ENCODE measurements around the gene KNDC1. TPM values are rescaled to one million over a fixed set of nuclear protein-coding genes. Genes with fewer than 3 reads are reported as not detected.
A peak's percentile ranks its signal among the peaks of the same experiment; 100 is the strongest.
"Not testable (repeated sequence)": the region's sequence is repeated elsewhere in the genome, so short reads cannot be mapped to it uniquely, and the experiment has no call there.

Gene KNDC1
- total RNA-seq, 1 donor from 2014 or later: 20.3 TPM

- no peak overlapping the region for H3K4me3 Mint-ChIP-seq
- H3K4me1 Mint-ChIP-seq: peaks cover 8% of the 10 kb centered on the region
- no peaks in the 10 kb centered on the region for H3K9me3 Mint-ChIP-seq
- DNase-seq (ENCODE audit: low spot score in 2 of 2, unreplicated experiment in 2 of 2): no peak
- TF ChIP-seq CTCF (IDR thresholded peaks at IDR 0.05; ENCODE audit: unreplicated experiment): no peak
- no peaks in the 10 kb centered on the region for H3K36me3 Mint-ChIP-seq
- H3K27ac Mint-ChIP-seq: no peak overlapping the region
- H3K27me3 Mint-ChIP-seq (ENCODE audit: low read depth): peaks cover 47% of the 10 kb centered on the region
These were observed 58.0 kb downstream of the KNDC1 start for GRCh38 chr10:133217800-133218589.

GRCh38 chr10:133218891-133219290 is 58.9 kb downstream of the KNDC1 start:
- no peak overlapping the region for H3K27ac Mint-ChIP-seq
- H3K4me3 Mint-ChIP-seq: no peak overlapping the region
- peaks cover 8% of the 10 kb centered on the region for H3K4me1 Mint-ChIP-seq
- H3K9me3 Mint-ChIP-seq: no peaks in the 10 kb centered on the region
- H3K27me3 Mint-ChIP-seq (ENCODE audit: low read depth): peaks cover 50% of the 10 kb centered on the region
- H3K36me3 Mint-ChIP-seq: no peaks in the 10 kb centered on the region
- DNase-seq (ENCODE audit: low spot score in 2 of 2, unreplicated experiment in 2 of 2): no peak
- no peak for TF ChIP-seq CTCF (IDR thresholded peaks at IDR 0.05; ENCODE audit: unreplicated experiment)

GRCh38 chr10:133219782-133220181 is 59.8 kb downstream of the KNDC1 start:
- Mint-ChIP-seq H3K4me1 (peaks cover 10% of the 10 kb centered on the region), H3K36me3 (no peaks in the 10 kb centered on the region), H3K27me3 (ENCODE audit: low read depth) (peaks cover 58% of the 10 kb centered on the region), H3K4me3 (peak overlapping the region; percentile 58), H3K9me3 (no peaks in the 10 kb centered on the region), H3K27ac (no peak overlapping the region)
- no peak for DNase-seq (ENCODE audit: low spot score in 2 of 2, unreplicated experiment in 2 of 2)
- no peak for TF ChIP-seq CTCF (IDR thresholded peaks at IDR 0.05; ENCODE audit: unreplicated experiment)

GRCh38 chr10:133221331-133221730 is 61.3 kb downstream of the KNDC1 start:
- Mint-ChIP-seq H3K27ac (no peak overlapping the region), H3K4me3 (peak overlapping the region; percentile 52), H3K27me3 (ENCODE audit: low read depth) (peaks cover 66% of the 10 kb centered on the region), H3K4me1 (peaks cover 17% of the 10 kb centered on the region), H3K36me3 (no peaks in the 10 kb centered on the region), H3K9me3 (no peaks in the 10 kb centered on the region)
- no peak for DNase-seq (ENCODE audit: low spot score in 2 of 2, unreplicated experiment in 2 of 2)
- TF ChIP-seq CTCF (IDR thresholded peaks at IDR 0.05; ENCODE audit: unreplicated experiment): no peak

- Mint-ChIP-seq H3K4me1 (peaks cover 17% of the 10 kb centered on the region), H3K27me3 (ENCODE audit: low read depth) (peaks cover 66% of the 10 kb centered on the region)
- not testable (repeated sequence) for H3K9me3 Mint-ChIP-seq; H3K36me3 Mint-ChIP-seq; DNase-seq (ENCODE audit: low spot score in 2 of 2, unreplicated experiment in 2 of 2); H3K4me3 Mint-ChIP-seq; H3K27ac Mint-ChIP-seq
These were observed 61.7 kb downstream of the KNDC1 start for GRCh38 chr10:133221756-133222155.

- Mint-ChIP-seq H3K27ac (no peak overlapping the region), H3K4me3 (no peak overlapping the region), H3K4me1 (peaks cover 19% of the 10 kb centered on the region), H3K36me3 (no peaks in the 10 kb centered on the region), H3K27me3 (ENCODE audit: low read depth) (peaks cover 72% of the 10 kb centered on the region), H3K9me3 (no peaks in the 10 kb centered on the region)
- no peak for TF ChIP-seq CTCF (IDR thresholded peaks at IDR 0.05; ENCODE audit: unreplicated experiment)
- no peak for DNase-seq (ENCODE audit: low spot score in 2 of 2, unreplicated experiment in 2 of 2)
These were observed 64.1 kb downstream of the KNDC1 start for GRCh38 chr10:133224076-133224475.
